Activated T-helper 1 cell treated with anti-CD3 and anti-CD28 coated beads, Interleukin-12 subunit alpha, Interleukin-12 subunit beta, Interleukin-2, Interleukin-4 antibody, amounts not matched to agents 30 ng/mL and 10 ng/mL and 1 ng/mL, durations not matched to agents 14 hours and 24 hours and 36 hours (primary cell): ENCODE measurements around the gene RC3H2. TPM values are rescaled to one million over a fixed set of nuclear protein-coding genes. Genes with fewer than 3 reads are reported as not detected.
"Not testable (repeated sequence)": the region's sequence is repeated elsewhere in the genome, so short reads cannot be mapped to it uniquely, and the experiment has no call there.

Experiments used
- DNase-seq: peaks from one replicate; pipeline ENCODE4 v3.0.0; 2021; ENCODE audit warnings: low spot score
- H3K27ac Mint-ChIP-seq: one replicate; pipeline ENCODE4 v1.8.0; 2021; ENCODE audit warnings: mild to moderate bottlenecking, mixed read lengths
- H3K27me3 Mint-ChIP-seq: one replicate; pipeline ENCODE4 v1.8.0; 2022; ENCODE audit warnings: mild to moderate bottlenecking, moderate library complexity, mixed read lengths; ENCODE audit not compliant: insufficient read depth
- H3K36me3 Mint-ChIP-seq: one replicate; pipeline ENCODE4 v1.8.0; 2021; ENCODE audit warnings: low read depth, mixed read lengths
- H3K4me1 Mint-ChIP-seq: one replicate; pipeline ENCODE4 v1.8.0; 2021; ENCODE audit warnings: low read depth, mixed read lengths
- H3K4me3 Mint-ChIP-seq: one replicate; pipeline ENCODE4 v1.8.0; 2021; ENCODE audit warnings: mild to moderate bottlenecking, moderate library complexity, mixed read lengths
- H3K9me3 Mint-ChIP-seq: one replicate; pipeline ENCODE4 v1.8.0; 2021; ENCODE audit warnings: mixed read lengths
- intact Hi-C: fragments of 100-400 bp; cut with micrococcal nuclease; formaldehyde crosslinking; loops from one replicate; pipeline ENCODE4 v1.15.1; 2024
- total RNA-seq: library from RNA; stranded (reverse); gene quantifications from 2 replicates; pipeline ENCODE4 v1.2.3, GENCODE V29; 2022

The RC3H2 gene
- total RNA-seq, 1 donor from 2014 or later = 39.8 TPM

- Mint-ChIP-seq H3K27ac (peak overlapping the region; percentile 89), H3K9me3 (no peaks in the 10 kb centered on the region), H3K4me3 (peak overlapping the region; percentile 95), H3K36me3 (peaks cover 11% of the 10 kb centered on the region), H3K4me1 (peaks cover 52% of the 10 kb centered on the region), H3K27me3 (no peaks in the 10 kb centered on the region)
- intact Hi-C loops = loop anchor here (1.0 to 10.0 kb wide), 7 partner anchors 57 to 810 kb away; partner anchors contain the start of genes MRRF, PDCL, RBM18 and STRBP
- DNase-seq = peak; percentile 11
Measured at GRCh38 chr9:122904466-122904822, 715 bp downstream of the RC3H2 start.

- peak overlapping the region; percentile 54 for H3K4me3 Mint-ChIP-seq
- H3K9me3 Mint-ChIP-seq = no peaks in the 10 kb centered on the region
- no peak for DNase-seq
- intact Hi-C loops = loop anchor here (5.0 to 10.0 kb wide), 4 partner anchors 53 to 806 kb away; partner anchors contain the start of genes MRRF, RBM18 and TTLL11
- H3K4me1 Mint-ChIP-seq = peaks cover 55% of the 10 kb centered on the region
- no peak overlapping the region for H3K27ac Mint-ChIP-seq
- no peaks in the 10 kb centered on the region for H3K27me3 Mint-ChIP-seq
- H3K36me3 Mint-ChIP-seq = peaks cover 9% of the 10 kb centered on the region
Measured at GRCh38 chr9:122900791-122901190, 4.4 kb downstream of the RC3H2 start.

GRCh38 chr9:122897969-122898368 is 7.2 kb downstream of the RC3H2 start:
- H3K27ac Mint-ChIP-seq = peak overlapping the region; percentile 20
- H3K27me3 Mint-ChIP-seq = no peaks in the 10 kb centered on the region
- no peak for DNase-seq
- intact Hi-C loops = no loop called here
- H3K4me3 Mint-ChIP-seq = no peak overlapping the region
- peaks cover 40% of the 10 kb centered on the region for H3K4me1 Mint-ChIP-seq
- no peaks in the 10 kb centered on the region for H3K9me3 Mint-ChIP-seq
- peaks cover 11% of the 10 kb centered on the region for H3K36me3 Mint-ChIP-seq

GRCh38 chr9:122888480-122888879 is 16.7 kb downstream of the RC3H2 start:
- Mint-ChIP-seq H3K27me3 (no peaks in the 10 kb centered on the region), H3K36me3 (peaks cover 29% of the 10 kb centered on the region), H3K27ac (no peak overlapping the region), H3K9me3 (no peaks in the 10 kb centered on the region), H3K4me3 (no peak overlapping the region), H3K4me1 (no peaks in the 10 kb centered on the region)
- intact Hi-C loops = no loop called here
- no peak for DNase-seq

- H3K4me1 Mint-ChIP-seq = no peaks in the 10 kb centered on the region
- intact Hi-C loops = no loop called here
Measured at GRCh38 chr9:122883125-122883524, 22.0 kb downstream of the RC3H2 start.

GRCh38 chr9:122879443-122879842 is 25.7 kb downstream of the RC3H2 start:
- peaks cover 10% of the 10 kb centered on the region for H3K4me1 Mint-ChIP-seq
- H3K27ac Mint-ChIP-seq = no peak overlapping the region
- no peaks in the 10 kb centered on the region for H3K9me3 Mint-ChIP-seq
- no peak for DNase-seq
- H3K27me3 Mint-ChIP-seq = no peaks in the 10 kb centered on the region
- no peak overlapping the region for H3K4me3 Mint-ChIP-seq
- intact Hi-C loops = no loop called here
- peaks cover 39% of the 10 kb centered on the region for H3K36me3 Mint-ChIP-seq

More at GRCh38 chr9:122883125-122883524, 22.0 kb downstream of the RC3H2 start:
- H3K4me3 Mint-ChIP-seq = no peak overlapping the region
- no peak overlapping the region for H3K27ac Mint-ChIP-seq
- no peaks in the 10 kb centered on the region for H3K27me3 Mint-ChIP-seq
- DNase-seq = no peak
- no peaks in the 10 kb centered on the region for H3K9me3 Mint-ChIP-seq
- peaks cover 23% of the 10 kb centered on the region for H3K36me3 Mint-ChIP-seq

GRCh38 chr9:122875523-122875922 is 29.6 kb downstream of the RC3H2 start:
- Mint-ChIP-seq H3K27ac (no peak overlapping the region), H3K9me3 (no peaks in the 10 kb centered on the region), H3K36me3 (peaks cover 47% of the 10 kb centered on the region), H3K4me3 (no peak overlapping the region), H3K4me1 (peaks cover 10% of the 10 kb centered on the region), H3K27me3 (no peaks in the 10 kb centered on the region)
- intact Hi-C loops = no loop called here
- no peak for DNase-seq

- intact Hi-C loops, H3K9me3 Mint-ChIP-seq, H3K27ac Mint-ChIP-seq, H3K27me3 Mint-ChIP-seq, DNase-seq, H3K4me3 Mint-ChIP-seq, H3K4me1 Mint-ChIP-seq: not testable (repeated sequence)
- H3K36me3 Mint-ChIP-seq = peaks cover 26% of the 10 kb centered on the region
Measured at GRCh38 chr9:122867276-122867675, 37.9 kb downstream of the RC3H2 start.

- Mint-ChIP-seq H3K4me1 (no peaks in the 10 kb centered on the region), H3K36me3 (peaks cover 24% of the 10 kb centered on the region), H3K4me3 (no peak overlapping the region), H3K27ac (no peak overlapping the region), H3K9me3 (no peaks in the 10 kb centered on the region), H3K27me3 (no peaks in the 10 kb centered on the region)
- DNase-seq = no peak
- intact Hi-C loops = no loop called here
Measured at GRCh38 chr9:122866079-122866478, 39.1 kb downstream of the RC3H2 start.

- Mint-ChIP-seq H3K36me3 (peaks cover 19% of the 10 kb centered on the region), H3K27me3 (no peaks in the 10 kb centered on the region), H3K27ac (no peak overlapping the region), H3K4me3 (no peak overlapping the region), H3K4me1 (no peaks in the 10 kb centered on the region), H3K9me3 (no peaks in the 10 kb centered on the region)
- intact Hi-C loops = no loop called here
- no peak for DNase-seq
Measured at GRCh38 chr9:122865300-122865699, 39.9 kb downstream of the RC3H2 start.

- H3K27ac Mint-ChIP-seq = no peak overlapping the region
- H3K4me1 Mint-ChIP-seq = no peaks in the 10 kb centered on the region
- no peaks in the 10 kb centered on the region for H3K27me3 Mint-ChIP-seq
- H3K4me3 Mint-ChIP-seq = no peak overlapping the region
- no peaks in the 10 kb centered on the region for H3K9me3 Mint-ChIP-seq
- peaks cover 31% of the 10 kb centered on the region for H3K36me3 Mint-ChIP-seq
- intact Hi-C loops = no loop called here
- no peak for DNase-seq
Measured at GRCh38 chr9:122863407-122863806, 41.8 kb downstream of the RC3H2 start.

GRCh38 chr9:122860319-122861142 is 44.6 kb downstream of the RC3H2 start:
- DNase-seq = no peak
- no peak overlapping the region for H3K27ac Mint-ChIP-seq

GRCh38 chr9:122857815-122858214 is 47.3 kb downstream of the RC3H2 start:
- peaks cover 49% of the 10 kb centered on the region for H3K36me3 Mint-ChIP-seq
- H3K27ac Mint-ChIP-seq = no peak overlapping the region
- no peaks in the 10 kb centered on the region for H3K4me1 Mint-ChIP-seq
- intact Hi-C loops = no loop called here
- no peak for DNase-seq
- H3K27me3 Mint-ChIP-seq = no peaks in the 10 kb centered on the region
- H3K4me3 Mint-ChIP-seq = no peak overlapping the region
- no peaks in the 10 kb centered on the region for H3K9me3 Mint-ChIP-seq

More at GRCh38 chr9:122860319-122861142, 44.6 kb downstream of the RC3H2 start:
- Mint-ChIP-seq H3K4me1 (no peaks in the 10 kb centered on the region), H3K27me3 (no peaks in the 10 kb centered on the region), H3K4me3 (no peak overlapping the region), H3K9me3 (no peaks in the 10 kb centered on the region), H3K36me3 (peaks cover 43% of the 10 kb centered on the region)
- intact Hi-C loops = no loop called here
